Adrenal gland (tissue), 12 donors: ENCODE data around the gene ZFP57. TPM values are rescaled to one million over a fixed set of nuclear protein-coding genes. Genes with fewer than 3 reads are reported as not detected.

ENCODE experiments used
- DNase-seq, 7 donors: peaks; one replicate each; pipeline ENCODE4 v3.0.0-alpha.2; 2019 to 2020
- H3K27ac ChIP-seq, 5 donors: fragments of 200-600 bp; sonication (generic) in 4 of 5; 1 replicate in 3 of 5; 2 replicates in 2 of 5; pipeline versions ENCODE4 v1.5.1 to v1.8.0; 2016 to 2020; ENCODE audit warnings: mild to moderate bottlenecking in 1 of 5
- H3K27me3 ChIP-seq: fragments of 200-600 bp; 2 replicates; pipeline ENCODE4 v1.8.0; 2021
- H3K36me3 ChIP-seq, 2 donors: fragments of 200-600 bp; replicated peaks in 1 of 2; 1 replicate in 1 of 2; 2 replicates in 1 of 2; pipeline versions ENCODE4 v1.5.1 to v1.8.0; 2018 to 2022
- H3K4me1 ChIP-seq, 2 donors: fragments of 200-600 bp; replicated peaks in 1 of 2; 1 replicate in 1 of 2; 2 replicates in 1 of 2; pipeline versions ENCODE4 v1.5.1 to v1.8.0; 2018 to 2021
- H3K4me3 ChIP-seq, 4 donors: fragments of 200-600 bp; sonication (generic) in 3 of 4; one replicate each; pipeline ENCODE4 v1.5.1; 2016 to 2018
- H3K9me3 ChIP-seq, 3 donors: fragments of 200-600 bp; sonication (generic) in 1 of 3; replicated peaks in 1 of 3; 1 replicate in 2 of 3; 2 replicates in 1 of 3; pipeline versions ENCODE4 v1.5.1 to v1.8.0; 2016 to 2021
- POLR2A ChIP-seq, 2 donors: fragments of 450-650 bp; IDR thresholded peaks; one replicate each; pipeline ENCODE4 v1.6.1; 2017; ENCODE audit warnings: antibody characterized with exemption in 2 of 2, mild to moderate bottlenecking in 2 of 2, moderate library complexity in 1 of 2
- WGBS, 4 donors: extraction: QIAGEN DNeasy Blood & Tissue Kit in 2 of 4; methylation state at CpG; one replicate each; pipeline versions ENCODE4 v1.1.5 to v1.1.7; 2013 to 2017; 5-methylcytosine and 5-hydroxymethylcytosine counted together
- intact Hi-C, 2 donors: fragments of 100-400 bp; cut with DNase I; formaldehyde crosslinking; loops; one replicate each; pipeline versions ENCODE4 v1.14.1 to v1.15.0; 2022 to 2023
- polyA plus RNA-seq, 3 donors: library from polyadenylated mRNA; stranded (reverse); fragments of 200-250 nt in 2 of 3; fragments of 350-450 nt in 1 of 3; fragmentation: Illumina TruSeq in 1 of 3; extraction: RNeasy Lipid Tissue Mini Kit (QIAGEN cat#74804) in 1 of 3; gene quantifications; one replicate each; pipeline ENCODE4 v1.2.3, GENCODE V29; 2013 to 2014
- total RNA-seq, 9 donors: library from RNA; depleted of rRNA in 4 of 9; stranded (reverse); fragments of >200 nt in 4 of 9; fragments of 120-200 nt in 1 of 9; fragmentation: NEBNext Ultra II Directional in 1 of 9; extraction: Animal tissue kit (Norgen Biotek cat#: 25700) in 1 of 9; gene quantifications; one replicate each; pipeline versions ENCODE4 v1.1.0 to v1.2.4, GENCODE V29; 2013 to 2023
- TF ChIP-seq, protein P1 (sequence below), 6 experiments: fragments of 450-650 bp in 4 of 6; fragments of 200-600 bp in 2 of 6; sonication (generic) in 1 of 6; IDR thresholded peaks; 1 replicate in 5 of 6; 2 replicates in 1 of 6; pipeline versions ENCODE4 v1.5.1 to v1.8.0; 2016 to 2021; ENCODE audit warnings: antibody characterized with exemption in 6 of 6, mild to moderate bottlenecking in 2 of 6, moderate library complexity in 1 of 6
- donor health status: healthy with polysubstance abuse.
- donor health status: Bipolar disorder and iron deficiency.
- donor health status: DM: yes; HTN: yes; CAD: no.
- donor health status: DM: no; HTN: no; CAD: no.
- donor health status: DM: no; HTN: no; CAD: no.
- donor health status: DM: yes; HTN: yes; CAD: no.

ZFP57 gene
- total and polyA plus RNA-seq, 12 donors: 0.06 to 1.9 (median 0.96) TPM; not detected in 7

DNA sequence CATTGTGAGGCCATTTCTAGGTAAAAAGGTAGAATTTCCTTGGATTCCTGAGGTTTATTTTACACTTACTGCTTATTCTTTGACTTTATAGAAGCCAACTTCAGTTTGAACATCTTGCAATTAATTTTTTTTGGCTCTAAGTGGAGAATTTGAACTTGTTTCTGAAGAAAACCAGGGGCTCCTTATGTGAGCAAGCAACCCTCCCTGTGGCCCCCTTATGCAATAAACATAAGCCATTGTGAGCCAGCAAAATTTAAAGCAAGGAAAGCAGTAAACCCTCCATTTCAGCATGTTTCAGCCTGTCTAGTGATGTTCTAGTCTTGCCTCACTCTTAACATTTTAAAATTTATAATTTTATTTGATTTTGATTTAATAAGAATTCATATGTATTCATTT lies 47.9 kb upstream of the ZFP57 start:
- intact Hi-C loops: no loop called here
- Histone ChIP-seq H3K36me3 (peaks cover 0 to 32% of the 10 kb centered on the region in 2 donors), H3K27ac (no peak overlapping the region), H3K4me3 (no peak overlapping the region), H3K9me3 (no peaks in the 10 kb centered on the region), H3K27me3 (no peaks in the 10 kb centered on the region), H3K4me1 (peaks cover 0 to 6% of the 10 kb centered on the region in 2 donors)
- DNase-seq: no peak
- no peak for TF ChIP-seq POLR2A (IDR thresholded peaks at IDR 0.05)

GRCh38 chr6:29728173-29728874 lies 47.4 kb upstream of the ZFP57 start:
- Histone ChIP-seq H3K27me3 (no peaks in the 10 kb centered on the region), H3K27ac (no peak overlapping the region), H3K9me3 (no peaks in the 10 kb centered on the region), H3K4me1 (peaks cover 0 to 7% of the 10 kb centered on the region in 2 donors), H3K4me3 (no peak overlapping the region), H3K36me3 (peaks cover 0 to 32% of the 10 kb centered on the region in 2 donors)
- DNase-seq: no peak
- no peak for TF ChIP-seq POLR2A (IDR thresholded peaks at IDR 0.05)
- WGBS, 4 donors: 89 to 97% (median 95%) methylated on average over 3 of the region's 3 CpGs
- intact Hi-C loops: no loop called here

DNA sequence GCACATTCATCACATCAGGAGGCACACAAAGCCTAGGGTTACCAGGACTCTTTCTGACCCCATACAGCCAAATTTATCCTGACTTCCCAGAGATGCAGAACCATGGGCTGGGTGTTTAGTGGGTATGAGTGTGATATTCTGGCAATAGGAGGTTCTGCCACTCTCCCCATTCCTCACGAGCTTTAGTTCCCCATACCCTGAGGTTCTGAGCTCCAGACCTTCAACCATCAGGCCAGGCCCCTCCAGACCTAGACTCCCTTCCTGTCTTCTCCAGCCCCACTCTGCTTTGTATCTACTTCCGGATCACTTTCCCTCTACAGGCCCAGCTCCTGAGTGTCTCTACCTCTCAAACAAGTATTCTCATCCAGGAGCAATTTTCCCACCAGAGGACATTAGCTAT lies 46.7 kb upstream of the ZFP57 start:
- no peak for TF ChIP-seq POLR2A (IDR thresholded peaks at IDR 0.05)
- TF ChIP-seq, protein P1, sequence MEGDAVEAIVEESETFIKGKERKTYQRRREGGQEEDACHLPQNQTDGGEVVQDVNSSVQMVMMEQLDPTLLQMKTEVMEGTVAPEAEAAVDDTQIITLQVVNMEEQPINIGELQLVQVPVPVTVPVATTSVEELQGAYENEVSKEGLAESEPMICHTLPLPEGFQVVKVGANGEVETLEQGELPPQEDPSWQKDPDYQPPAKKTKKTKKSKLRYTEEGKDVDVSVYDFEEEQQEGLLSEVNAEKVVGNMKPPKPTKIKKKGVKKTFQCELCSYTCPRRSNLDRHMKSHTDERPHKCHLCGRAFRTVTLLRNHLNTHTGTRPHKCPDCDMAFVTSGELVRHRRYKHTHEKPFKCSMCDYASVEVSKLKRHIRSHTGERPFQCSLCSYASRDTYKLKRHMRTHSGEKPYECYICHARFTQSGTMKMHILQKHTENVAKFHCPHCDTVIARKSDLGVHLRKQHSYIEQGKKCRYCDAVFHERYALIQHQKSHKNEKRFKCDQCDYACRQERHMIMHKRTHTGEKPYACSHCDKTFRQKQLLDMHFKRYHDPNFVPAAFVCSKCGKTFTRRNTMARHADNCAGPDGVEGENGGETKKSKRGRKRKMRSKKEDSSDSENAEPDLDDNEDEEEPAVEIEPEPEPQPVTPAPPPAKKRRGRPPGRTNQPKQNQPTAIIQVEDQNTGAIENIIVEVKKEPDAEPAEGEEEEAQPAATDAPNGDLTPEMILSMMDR (IDR thresholded peaks at IDR 0.05): no peak
- Histone ChIP-seq H3K36me3 (peaks cover 0 to 32% of the 10 kb centered on the region in 2 donors), H3K4me3 (no peak overlapping the region), H3K9me3 (no peaks in the 10 kb centered on the region), H3K27me3 (no peaks in the 10 kb centered on the region), H3K4me1 (peaks cover 0 to 7% of the 10 kb centered on the region in 2 donors), H3K27ac (no peak overlapping the region)
- intact Hi-C loops: no loop called here
- 42 to 100% (median 65%) methylated on average over 2 of the region's 2 CpGs for WGBS, 4 donors
- no peak for DNase-seq

- WGBS, 4 donors: 95 to 97% (median 96%) methylated on average over 9 of the region's 9 CpGs
- TF ChIP-seq, protein P1 (IDR thresholded peaks at IDR 0.05): no peak
- TF ChIP-seq POLR2A (IDR thresholded peaks at IDR 0.05): no peak
- no peak for DNase-seq
- Histone ChIP-seq H3K9me3 (no peaks in the 10 kb centered on the region), H3K27me3 (no peaks in the 10 kb centered on the region), H3K4me3 (no peak overlapping the region), H3K27ac (no peak overlapping the region), H3K4me1 (peaks cover 0 to 7% of the 10 kb centered on the region in 2 donors), H3K36me3 (peaks cover 0 to 32% of the 10 kb centered on the region in 2 donors)
- intact Hi-C loops: no loop called here
Observed at GRCh38 chr6:29726571-29727194, 45.7 kb upstream of the ZFP57 start.

- peaks cover 0 to 32% of the 10 kb centered on the region in 2 donors for H3K36me3 ChIP-seq
- WGBS, 4 donors: 65 to 96% (median 89%) methylated on average over 1 of the region's 1 CpG
- peaks cover 0 to 7% of the 10 kb centered on the region in 2 donors for H3K4me1 ChIP-seq
- H3K4me3 ChIP-seq: no peak overlapping the region
- TF ChIP-seq, protein P1 (IDR thresholded peaks at IDR 0.05): no peak
- no peak for TF ChIP-seq POLR2A (IDR thresholded peaks at IDR 0.05)
- no peak for DNase-seq
- no peaks in the 10 kb centered on the region for H3K27me3 ChIP-seq
- no peaks in the 10 kb centered on the region for H3K9me3 ChIP-seq
- intact Hi-C loops: no loop called here
- H3K27ac ChIP-seq: no peak overlapping the region
Observed at GRCh38 chr6:29726001-29726400, 45.0 kb upstream of the ZFP57 start.
